BJ (cell line): ENCODE data around the gene MEMO1. TPM values are rescaled to one million over a fixed set of nuclear protein-coding genes. Genes with fewer than 3 reads are reported as not detected.

Experiments used
- CTCF ChIA-PET: fragments of 350-600 bp; formaldehyde crosslinking; extraction: SDS; loops from one replicate; lab custom pipeline; 2021; ENCODE audit warnings: antibody characterized with exemption, inconsistent platforms; lab: Yijun Ruan, JAX
- POLR2A ChIA-PET: fragments of 300-600 bp; sonication (Branson Sonifier 250); formaldehyde crosslinking; extraction: SDS; loops from one replicate; lab custom pipeline; 2021; ENCODE audit warnings: antibody characterized with exemption; lab: Charles Lee
- DNase-seq: peaks from one replicate; pipeline ENCODE4 v3.0.0-alpha.2; 2011; ENCODE audit warnings: low read depth
- H3K27me3 ChIP-seq: 2 replicates; pipeline ENCODE4 v1.6.0; 2011; ENCODE audit warnings: low read length; ENCODE audit not compliant: control insufficient read depth, insufficient read depth
- H3K36me3 ChIP-seq: 2 replicates; pipeline ENCODE4 v1.5.1; 2011; ENCODE audit warnings: low read length; ENCODE audit not compliant: control insufficient read depth, insufficient read depth
- H3K4me3 ChIP-seq: 2 replicates; pipeline ENCODE4 v1.5.1; 2011; ENCODE audit warnings: low read depth, mild to moderate bottlenecking, control low read depth, low read length
- polyA plus RNA-seq: library from polyadenylated mRNA; depleted of rRNA; stranded (reverse); fragments of >200 nt; gene quantifications from 2 replicates; pipeline ENCODE4 v1.2.3, GENCODE V29; 2011
- TF ChIP-seq, protein P1 (sequence below): IDR thresholded peaks from 2 replicates; pipeline ENCODE4 v1.5.1; 2011; ENCODE audit warnings: low read depth, mild to moderate bottlenecking, control low read depth, inconsistent platforms, low read length, moderate library complexity; ENCODE audit not compliant: insufficient read depth

MEMO1 gene
- polyA plus RNA-seq, 1 experiment = 42.0 TPM

DNA sequence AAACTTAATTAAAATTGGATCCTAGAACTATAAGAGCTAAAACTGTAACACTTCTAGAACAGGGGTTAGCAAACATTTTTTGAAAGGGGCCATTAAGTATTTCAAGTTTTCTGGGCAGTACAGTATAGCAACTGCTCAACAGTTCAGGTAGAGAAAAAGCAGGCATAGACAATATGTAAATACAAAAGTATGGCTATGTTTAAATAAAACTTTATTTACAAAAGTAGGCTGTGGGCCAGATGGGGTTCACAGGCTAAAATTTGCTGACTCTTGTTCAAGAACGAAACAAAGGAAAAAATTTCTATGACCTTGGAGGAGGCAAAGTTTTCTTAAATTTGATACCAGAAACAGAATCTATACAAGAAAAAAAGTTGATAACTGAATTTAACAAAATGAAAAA is 114.5 kb downstream of the MEMO1 start:
- POLR2A ChIA-PET = no interaction called here

GRCh38 chr2:31894656-31895055 is 116.2 kb downstream of the MEMO1 start:
- ChIA-PET CTCF (no interaction called here), POLR2A (no interaction called here)
- Histone ChIP-seq H3K4me3 (no peak overlapping the region), H3K27me3 (no peaks in the 10 kb centered on the region), H3K36me3 (no peaks in the 10 kb centered on the region)
- TF ChIP-seq, protein P1, sequence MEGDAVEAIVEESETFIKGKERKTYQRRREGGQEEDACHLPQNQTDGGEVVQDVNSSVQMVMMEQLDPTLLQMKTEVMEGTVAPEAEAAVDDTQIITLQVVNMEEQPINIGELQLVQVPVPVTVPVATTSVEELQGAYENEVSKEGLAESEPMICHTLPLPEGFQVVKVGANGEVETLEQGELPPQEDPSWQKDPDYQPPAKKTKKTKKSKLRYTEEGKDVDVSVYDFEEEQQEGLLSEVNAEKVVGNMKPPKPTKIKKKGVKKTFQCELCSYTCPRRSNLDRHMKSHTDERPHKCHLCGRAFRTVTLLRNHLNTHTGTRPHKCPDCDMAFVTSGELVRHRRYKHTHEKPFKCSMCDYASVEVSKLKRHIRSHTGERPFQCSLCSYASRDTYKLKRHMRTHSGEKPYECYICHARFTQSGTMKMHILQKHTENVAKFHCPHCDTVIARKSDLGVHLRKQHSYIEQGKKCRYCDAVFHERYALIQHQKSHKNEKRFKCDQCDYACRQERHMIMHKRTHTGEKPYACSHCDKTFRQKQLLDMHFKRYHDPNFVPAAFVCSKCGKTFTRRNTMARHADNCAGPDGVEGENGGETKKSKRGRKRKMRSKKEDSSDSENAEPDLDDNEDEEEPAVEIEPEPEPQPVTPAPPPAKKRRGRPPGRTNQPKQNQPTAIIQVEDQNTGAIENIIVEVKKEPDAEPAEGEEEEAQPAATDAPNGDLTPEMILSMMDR = no peak
- DNase-seq = no peak

More for the DNA sequence above, 114.5 kb downstream of the MEMO1 start:
- Histone ChIP-seq H3K4me3 (no peak overlapping the region), H3K36me3 (no peaks in the 10 kb centered on the region), H3K27me3 (no peaks in the 10 kb centered on the region)
- TF ChIP-seq, protein P1 = no peak
- DNase-seq = no peak
- CTCF ChIA-PET = no interaction called here

DNA sequence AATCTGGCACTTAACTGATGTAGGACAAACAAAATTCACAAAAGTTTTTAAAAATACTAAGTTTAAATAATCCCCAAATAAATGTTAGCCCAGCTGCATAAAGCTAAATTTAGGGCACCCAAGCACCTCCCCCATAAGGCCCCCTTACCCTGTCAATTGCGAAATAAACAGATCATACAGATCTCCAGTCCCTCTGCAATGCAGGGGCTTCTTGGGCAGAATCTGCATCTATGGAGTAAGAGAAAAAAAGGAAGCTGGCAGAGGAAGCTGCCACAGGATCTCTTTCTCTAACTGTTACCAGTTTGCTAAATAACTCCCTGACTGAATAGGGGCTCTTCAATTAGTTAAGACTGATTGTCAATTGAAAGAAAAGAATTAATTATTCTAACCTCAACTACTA is 117.7 kb downstream of the MEMO1 start:
- no peak for DNase-seq
- POLR2A ChIA-PET = no interaction called here
- Histone ChIP-seq H3K36me3 (no peaks in the 10 kb centered on the region), H3K27me3 (no peaks in the 10 kb centered on the region), H3K4me3 (no peak overlapping the region)
- TF ChIP-seq, protein P1 = no peak
- CTCF ChIA-PET = no interaction called here

GRCh38 chr2:31889044-31889443 is 121.8 kb downstream of the MEMO1 start:
- no peaks in the 10 kb centered on the region for H3K27me3 ChIP-seq
- no peak overlapping the region for H3K4me3 ChIP-seq
- TF ChIP-seq, protein P1 = no peak
- ChIA-PET POLR2A (no interaction called here), CTCF (no interaction called here)
- no peak for DNase-seq
- no peaks in the 10 kb centered on the region for H3K36me3 ChIP-seq

DNA sequence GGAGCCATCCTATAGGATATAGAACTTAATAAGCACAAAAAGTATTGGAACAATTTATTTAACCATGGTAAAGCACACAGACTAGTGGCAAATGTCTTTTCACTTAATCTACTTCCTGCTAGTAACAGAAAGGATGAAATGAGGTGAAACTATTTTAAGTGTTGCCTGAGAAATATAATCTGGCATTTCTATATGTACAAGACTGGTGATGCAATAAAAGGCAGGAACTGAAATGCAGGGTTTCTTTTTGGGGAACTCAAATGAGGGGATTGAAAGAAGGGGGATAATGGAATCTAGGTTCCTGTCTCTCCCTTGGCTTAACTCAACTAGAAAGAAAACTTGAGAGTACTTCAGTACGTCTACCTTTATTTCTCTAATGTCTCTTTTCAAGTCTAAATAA is 122.3 kb downstream of the MEMO1 start:
- CTCF ChIA-PET = no interaction called here
- no peak for DNase-seq
- TF ChIP-seq, protein P1 = no peak
- POLR2A ChIA-PET = no interaction called here
- H3K36me3 ChIP-seq = no peaks in the 10 kb centered on the region
- H3K4me3 ChIP-seq = no peak overlapping the region
- H3K27me3 ChIP-seq = no peaks in the 10 kb centered on the region
